NCI-H2196 (cell line): ENCODE results near the gene TCHH.

ENCODE experiments used
- DNase-seq: peaks from one replicate; lab custom pipeline; 2025; ENCODE audit not compliant: unreplicated experiment; lab: John Stamatoyannopoulos, UW

TCHH gene

GRCh38 chr1:152067150-152067549 lies 48.1 kb downstream of the TCHH start:
- DNase-seq: no peak

- no peak for DNase-seq
Measured at GRCh38 chr1:152061952-152062351, 53.3 kb downstream of the TCHH start.
